ENCODE data around the gene KRTAP9-1.

DNA sequence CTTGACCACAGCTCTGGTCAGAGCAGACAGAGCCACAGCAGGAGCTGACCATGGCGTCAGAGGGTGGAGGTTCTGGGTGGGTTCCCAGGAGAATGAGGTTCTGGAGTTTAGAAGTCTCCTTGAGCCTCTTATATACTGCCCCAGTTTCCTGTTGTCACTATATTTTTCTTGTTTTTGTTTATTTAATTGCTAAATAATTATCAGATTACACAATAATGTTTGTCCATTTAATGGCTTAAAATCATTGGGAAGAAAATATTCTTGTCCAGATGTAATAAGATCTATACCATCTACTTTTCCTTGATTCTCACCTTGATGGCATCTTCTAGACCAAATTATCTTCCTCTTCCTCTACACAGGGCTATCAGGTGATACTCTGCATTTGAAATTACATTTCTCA, 21.6 kb upstream of the KRTAP9-1 start, which contains the start of gene KRTAP4-3:
- TF ChIP-seq, protein P1, sequence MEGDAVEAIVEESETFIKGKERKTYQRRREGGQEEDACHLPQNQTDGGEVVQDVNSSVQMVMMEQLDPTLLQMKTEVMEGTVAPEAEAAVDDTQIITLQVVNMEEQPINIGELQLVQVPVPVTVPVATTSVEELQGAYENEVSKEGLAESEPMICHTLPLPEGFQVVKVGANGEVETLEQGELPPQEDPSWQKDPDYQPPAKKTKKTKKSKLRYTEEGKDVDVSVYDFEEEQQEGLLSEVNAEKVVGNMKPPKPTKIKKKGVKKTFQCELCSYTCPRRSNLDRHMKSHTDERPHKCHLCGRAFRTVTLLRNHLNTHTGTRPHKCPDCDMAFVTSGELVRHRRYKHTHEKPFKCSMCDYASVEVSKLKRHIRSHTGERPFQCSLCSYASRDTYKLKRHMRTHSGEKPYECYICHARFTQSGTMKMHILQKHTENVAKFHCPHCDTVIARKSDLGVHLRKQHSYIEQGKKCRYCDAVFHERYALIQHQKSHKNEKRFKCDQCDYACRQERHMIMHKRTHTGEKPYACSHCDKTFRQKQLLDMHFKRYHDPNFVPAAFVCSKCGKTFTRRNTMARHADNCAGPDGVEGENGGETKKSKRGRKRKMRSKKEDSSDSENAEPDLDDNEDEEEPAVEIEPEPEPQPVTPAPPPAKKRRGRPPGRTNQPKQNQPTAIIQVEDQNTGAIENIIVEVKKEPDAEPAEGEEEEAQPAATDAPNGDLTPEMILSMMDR (IDR thresholded peaks at IDR 0.05; ENCODE audit: low read length) = no peak
- TF ChIP-seq EZH2 (optimal IDR thresholded peaks at IDR 0.05; ENCODE audit: low read depth, low read length) (no peak), EZH2phosphoT487 (IDR thresholded peaks at IDR 0.05; ENCODE audit: low read length) (no peak)

All from MM.1S (cell line).